Epithelial cell of proximal tubule (primary cell): ENCODE data around the gene PET100. TPM values are rescaled to one million over a fixed set of nuclear protein-coding genes. Genes with fewer than 3 reads are reported as not detected.

Experiments used
- DNase-seq: peaks from one replicate; pipeline ENCODE4 v3.0.0-alpha.2; 2011; ENCODE audit warnings: low read depth
- H3K4me3 ChIP-seq: 2 replicates; pipeline ENCODE4 v1.5.1; 2011; ENCODE audit warnings: low read depth, mild to moderate bottlenecking, low read length
- CTCF ChIP-seq: conservative IDR thresholded peaks from 2 replicates; pipeline ENCODE4 v1.5.1; 2012; ENCODE audit warnings: low read depth, mild to moderate bottlenecking, low read length
- total RNA-seq: library from RNA; depleted of rRNA; stranded (reverse); fragments of >200 nt; gene quantifications from 2 replicates; pipeline ENCODE4 v1.2.3, GENCODE V29; 2015

Gene PET100
- total RNA-seq, 1 donor from 2014 or later = 62.7 TPM

DNA sequence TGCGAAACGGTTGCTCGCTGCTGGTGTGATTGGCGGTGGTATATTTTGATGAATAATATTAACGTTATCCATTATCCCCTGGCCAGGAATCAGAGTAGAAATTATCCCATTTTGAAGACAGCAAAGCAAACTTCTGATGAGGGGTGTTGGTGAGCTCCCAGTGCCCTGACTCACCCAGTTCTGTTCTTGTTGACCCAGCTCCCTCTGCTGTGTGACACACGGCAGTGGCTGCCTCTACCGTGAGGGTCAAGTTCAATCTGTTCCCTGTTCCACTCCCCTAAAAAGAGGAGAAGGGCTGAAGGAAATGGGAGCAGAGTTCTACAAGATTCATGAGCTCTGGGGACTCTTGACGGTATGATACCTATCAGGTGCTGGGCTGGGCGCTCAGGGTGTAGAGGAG, 31.9 kb upstream of the PET100 start:
- H3K4me3 ChIP-seq = no peak overlapping the region
- DNase-seq = no peak
- peak; percentile 7 for TF ChIP-seq CTCF

- no peak overlapping the region for H3K4me3 ChIP-seq
- no peak for TF ChIP-seq CTCF
- no peak for DNase-seq
These were observed 31.4 kb upstream of the PET100 start for GRCh38 chr19:7598180-7598579.

- no peak overlapping the region for H3K4me3 ChIP-seq
- DNase-seq = no peak
- TF ChIP-seq CTCF = no peak
These were observed 28.9 kb upstream of the PET100 start for GRCh38 chr19:7600721-7601120.

- no peak for DNase-seq
- H3K4me3 ChIP-seq = no peak overlapping the region
- TF ChIP-seq CTCF = no peak
These were observed 27.2 kb upstream of the PET100 start for GRCh38 chr19:7602240-7602934.

DNA sequence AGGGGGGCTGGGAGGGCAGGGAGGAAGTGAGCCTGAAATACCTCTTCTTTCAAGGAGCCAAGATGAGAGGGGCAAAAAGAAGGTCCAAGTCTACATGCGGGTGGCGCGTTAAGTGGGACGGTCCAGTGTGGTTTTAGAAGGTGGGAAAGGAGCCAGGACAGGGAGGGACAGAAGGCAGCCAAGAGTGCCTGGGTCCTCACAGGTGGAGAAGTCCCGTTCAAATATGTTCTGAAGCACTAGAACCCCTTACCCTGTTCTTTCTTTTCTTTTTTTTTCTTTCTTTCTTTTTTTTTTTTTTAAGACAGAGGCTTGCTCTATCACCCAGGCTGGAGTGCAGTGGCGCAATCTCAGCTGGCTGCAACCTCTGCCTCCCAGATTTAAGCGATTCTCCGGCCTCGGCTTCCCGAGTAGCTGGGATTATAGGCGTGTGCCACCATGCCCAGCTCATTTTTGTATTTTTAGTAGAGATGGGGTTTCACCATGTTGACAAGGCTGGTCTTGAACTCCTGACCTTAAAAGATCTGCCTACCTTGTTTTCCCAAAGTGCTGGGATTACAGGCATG, 26.6 kb upstream of the PET100 start:
- no peak overlapping the region for H3K4me3 ChIP-seq
- no peak for TF ChIP-seq CTCF
- DNase-seq = no peak

DNA sequence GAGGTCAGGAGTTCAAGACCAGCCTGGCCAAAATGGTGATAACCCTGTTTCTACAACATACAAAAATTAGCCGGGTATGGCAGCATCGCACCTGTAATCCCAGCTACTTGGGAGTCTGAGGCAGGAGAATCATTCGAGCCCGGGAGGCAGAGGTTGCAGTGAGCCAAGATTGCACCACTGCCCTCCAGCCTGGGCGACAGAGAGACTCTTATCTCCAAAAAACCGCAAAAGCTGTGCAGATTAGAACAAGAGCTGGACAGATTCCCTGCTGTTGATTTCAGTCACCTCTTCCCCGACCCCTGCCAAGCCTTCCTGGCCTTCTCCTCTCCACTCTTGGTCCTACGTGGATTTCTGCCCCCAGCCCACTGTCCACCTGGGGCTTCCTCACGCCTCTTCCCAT, 25.7 kb upstream of the PET100 start:
- no peak overlapping the region for H3K4me3 ChIP-seq
- no peak for DNase-seq
- no peak for TF ChIP-seq CTCF
